ENCODE data around the gene SCN4A.

DNA sequence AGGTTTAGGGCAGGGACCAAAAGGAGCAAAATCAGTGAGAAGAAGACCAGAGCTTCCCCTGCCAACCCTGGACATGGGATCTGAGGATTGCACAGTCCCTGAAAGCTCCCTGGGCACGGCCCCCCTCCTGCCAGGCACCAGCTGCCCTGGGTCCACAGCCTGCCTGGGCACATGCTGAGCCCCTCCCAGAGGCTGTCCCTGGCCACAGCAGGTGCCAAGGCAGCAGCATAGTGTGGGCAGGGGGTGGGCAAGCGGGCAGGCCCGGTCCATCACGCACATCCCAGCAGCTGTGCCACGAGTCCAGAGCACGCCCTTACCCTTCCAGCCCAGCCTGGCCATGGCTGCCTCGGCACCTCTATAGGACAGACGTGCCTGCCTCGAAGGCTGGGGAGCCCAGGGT lies 12.7 kb downstream of the SCN4A start:
- TF ChIP-seq POLR2AphosphoS5 (IDR thresholded peaks at IDR 0.05; ENCODE audit: low read depth, low read length) = no peak
- TF ChIP-seq, protein P1, sequence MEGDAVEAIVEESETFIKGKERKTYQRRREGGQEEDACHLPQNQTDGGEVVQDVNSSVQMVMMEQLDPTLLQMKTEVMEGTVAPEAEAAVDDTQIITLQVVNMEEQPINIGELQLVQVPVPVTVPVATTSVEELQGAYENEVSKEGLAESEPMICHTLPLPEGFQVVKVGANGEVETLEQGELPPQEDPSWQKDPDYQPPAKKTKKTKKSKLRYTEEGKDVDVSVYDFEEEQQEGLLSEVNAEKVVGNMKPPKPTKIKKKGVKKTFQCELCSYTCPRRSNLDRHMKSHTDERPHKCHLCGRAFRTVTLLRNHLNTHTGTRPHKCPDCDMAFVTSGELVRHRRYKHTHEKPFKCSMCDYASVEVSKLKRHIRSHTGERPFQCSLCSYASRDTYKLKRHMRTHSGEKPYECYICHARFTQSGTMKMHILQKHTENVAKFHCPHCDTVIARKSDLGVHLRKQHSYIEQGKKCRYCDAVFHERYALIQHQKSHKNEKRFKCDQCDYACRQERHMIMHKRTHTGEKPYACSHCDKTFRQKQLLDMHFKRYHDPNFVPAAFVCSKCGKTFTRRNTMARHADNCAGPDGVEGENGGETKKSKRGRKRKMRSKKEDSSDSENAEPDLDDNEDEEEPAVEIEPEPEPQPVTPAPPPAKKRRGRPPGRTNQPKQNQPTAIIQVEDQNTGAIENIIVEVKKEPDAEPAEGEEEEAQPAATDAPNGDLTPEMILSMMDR (IDR thresholded peaks at IDR 0.05) = no peak
